SIG-M5 (cell line): Measurements from ENCODE around the gene CDC37L1.
"Not testable (repeated sequence)": the region's sequence is repeated elsewhere in the genome, so short reads cannot be mapped to it uniquely, and the experiment has no call there.

Source experiments
- DNase-seq: peaks from one replicate; lab custom pipeline; 2025; lab: John Stamatoyannopoulos, UW

Gene CDC37L1

DNA sequence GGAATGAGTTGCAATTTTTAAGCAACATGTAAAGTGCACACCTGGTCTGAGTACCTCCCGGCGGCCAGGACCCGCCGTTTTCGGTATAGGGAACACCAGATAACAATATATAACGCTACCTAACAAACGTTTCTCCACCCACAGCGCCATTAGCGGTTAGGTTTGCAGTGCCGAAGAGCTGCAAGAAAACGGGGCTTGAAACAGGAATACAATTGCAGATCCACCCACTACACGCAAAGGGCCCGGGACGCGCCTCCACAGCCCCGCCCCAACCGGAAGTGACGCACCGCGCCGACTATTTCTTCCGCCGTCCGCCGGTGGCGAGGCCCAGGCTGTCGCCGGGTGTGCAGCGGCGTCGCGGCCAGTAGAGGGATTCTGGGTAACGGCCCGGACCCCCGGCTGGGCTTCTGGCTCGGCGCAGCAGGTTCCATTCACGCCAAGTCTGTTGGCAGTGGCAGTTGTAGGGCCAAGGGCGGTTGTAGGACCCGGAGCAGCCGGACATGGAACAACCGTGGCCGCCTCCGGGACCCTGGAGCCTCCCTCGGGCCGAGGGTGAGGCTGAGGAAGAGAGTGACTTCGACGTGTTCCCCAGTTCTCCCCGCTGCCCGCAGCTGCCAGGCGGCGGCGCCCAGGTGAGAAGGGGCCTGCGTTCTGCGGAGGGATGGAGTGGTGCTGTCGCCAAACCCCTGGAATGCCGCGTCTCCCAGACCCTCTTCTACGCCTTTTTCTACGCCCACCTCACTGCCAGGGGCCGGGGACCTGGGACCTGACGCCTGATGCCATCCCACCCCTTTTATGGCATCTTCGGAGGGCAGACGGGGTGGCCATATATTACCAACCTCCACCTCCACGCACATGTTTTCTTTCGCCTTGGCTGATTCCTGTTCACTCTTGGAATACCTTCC lies at the start of gene CDC37L1:
Gene CDC37L1, plus strand, starts transcription at position 302 of the 905 bp plus-strand sequence. Its CDS starts 199 bp downstream, at position 501.
- peak; percentile 79 for DNase-seq

DNA sequence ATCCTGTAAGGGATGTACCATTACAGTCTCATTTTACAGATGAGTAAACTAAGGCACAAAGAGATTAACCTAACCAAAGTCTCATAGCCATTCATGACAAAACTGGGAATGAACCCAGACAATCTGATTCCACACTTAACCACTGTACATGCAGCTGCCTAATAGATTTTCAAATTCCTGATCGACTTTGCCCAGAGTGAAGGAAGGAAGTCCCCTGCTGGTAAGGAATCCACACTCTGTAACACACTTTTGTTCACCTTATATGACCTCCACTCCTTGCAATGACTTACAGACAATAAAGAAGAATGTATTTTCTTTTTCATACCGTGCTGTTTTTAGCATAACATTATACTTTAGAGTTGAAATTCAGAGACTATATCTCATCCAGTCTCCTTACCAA lies 48.5 kb upstream of the CDC37L1 start:
- no peak for DNase-seq

GRCh38 chr9:4638968-4639367 lies 40.4 kb upstream of the CDC37L1 start:
- DNase-seq, result no peak

- DNase-seq, result no peak
Observed at GRCh38 chr9:4639420-4639819, 39.9 kb upstream of the CDC37L1 start.

- no peak for DNase-seq
Observed at GRCh38 chr9:4640027-4640426, 39.3 kb upstream of the CDC37L1 start.

DNA sequence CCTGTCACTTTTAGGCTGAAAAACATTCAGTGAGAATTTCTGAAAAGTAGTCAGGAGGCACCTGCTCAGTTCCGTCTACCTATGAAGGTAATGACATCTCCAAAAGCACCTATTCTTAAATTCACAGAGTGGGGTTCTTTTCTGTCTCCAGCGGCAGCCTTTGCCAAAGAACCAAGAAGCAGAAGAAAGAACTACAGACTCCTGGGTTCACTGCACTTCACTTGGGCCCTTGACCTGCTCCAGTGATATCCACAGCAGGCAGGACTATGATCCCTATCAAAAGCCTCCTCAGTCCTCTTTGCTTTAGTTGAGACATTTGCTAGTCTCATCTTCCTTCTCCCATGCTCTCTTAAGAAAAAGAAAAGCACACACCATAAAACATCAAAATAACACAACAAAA lies 37.0 kb upstream of the CDC37L1 start:
- no peak for DNase-seq

DNA sequence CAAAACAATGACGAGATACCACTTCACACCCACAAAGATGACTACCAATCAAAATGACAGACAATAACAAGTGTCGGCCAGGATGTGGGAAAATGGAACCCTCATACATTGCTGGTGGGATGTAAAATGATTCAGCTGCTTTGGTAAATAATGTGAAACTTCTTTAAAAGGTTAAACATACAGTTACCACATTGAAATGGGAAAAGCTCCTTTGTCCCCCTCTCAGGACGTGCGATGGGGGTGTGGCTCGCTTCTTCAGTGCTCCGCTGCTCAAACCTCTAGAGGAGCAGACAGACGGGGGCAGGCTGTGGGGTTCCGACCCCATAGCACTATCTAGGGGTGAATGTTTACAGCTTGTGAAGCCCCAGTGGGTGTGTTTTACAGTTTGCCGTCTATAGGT lies 25.3 kb upstream of the CDC37L1 start:
- DNase-seq, result no peak

- DNase-seq, result no peak
Observed at GRCh38 chr9:4654538-4654937, 24.8 kb upstream of the CDC37L1 start.

GRCh38 chr9:4656196-4656595 lies 23.2 kb upstream of the CDC37L1 start:
- DNase-seq, result not testable (repeated sequence)

DNA sequence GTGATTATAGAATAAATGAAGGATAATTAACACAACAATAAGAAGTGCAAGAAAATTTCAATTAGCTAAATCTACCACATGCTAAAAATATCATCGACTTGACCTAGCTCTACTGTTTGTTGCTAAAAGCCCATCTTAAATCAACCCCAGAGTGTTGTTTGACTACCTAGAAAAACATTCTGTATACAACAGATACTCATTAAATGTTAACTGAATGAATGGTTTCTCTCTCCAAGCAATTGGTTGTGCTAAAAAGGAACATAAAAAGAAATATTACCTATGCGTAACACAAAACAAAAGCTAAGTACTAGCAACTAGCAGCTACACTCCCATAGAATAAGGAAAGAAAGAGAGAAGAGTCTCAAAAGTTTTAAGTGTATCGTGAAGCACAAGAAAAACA lies 22.7 kb upstream of the CDC37L1 start:
- no peak for DNase-seq

- no peak for DNase-seq
Observed at GRCh38 chr9:4657426-4658159, 21.8 kb upstream of the CDC37L1 start.

DNA sequence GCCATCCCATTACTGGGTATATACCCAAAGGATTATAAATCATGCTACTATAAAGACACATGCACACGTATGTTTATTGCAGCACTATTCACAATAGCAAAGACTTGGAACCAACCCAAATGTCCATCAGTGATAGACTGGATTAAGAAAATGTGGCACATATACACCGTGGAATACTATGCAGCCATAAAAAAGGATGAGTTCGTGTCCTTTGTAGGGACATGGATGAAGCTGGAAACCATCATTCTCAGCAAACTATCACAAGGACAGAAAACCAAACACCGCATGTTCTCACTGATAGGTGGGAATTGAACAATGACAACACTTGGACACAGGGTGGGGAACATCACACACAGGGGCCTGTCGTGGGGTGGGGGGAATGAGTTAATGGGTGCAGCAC lies 18.7 kb upstream of the CDC37L1 start:
- not testable (repeated sequence) for DNase-seq

- no peak for DNase-seq
Observed at GRCh38 chr9:4661165-4661564, 18.2 kb upstream of the CDC37L1 start.

GRCh38 chr9:4661611-4662010 lies 17.8 kb upstream of the CDC37L1 start:
- DNase-seq, result no peak

GRCh38 chr9:4662108-4662988 lies 17.0 kb upstream of the CDC37L1 start, which contains the start of gene PLPP6:
PLPP6 (plus strand) TSS chr9:4662294; CDS start chr9:4662376, 82 bp downstream.
- DNase-seq, result no peak

- no peak for DNase-seq
Observed at GRCh38 chr9:4662989-4663792, 16.2 kb upstream of the CDC37L1 start.

- no peak for DNase-seq
Observed at GRCh38 chr9:4663956-4664355, 15.4 kb upstream of the CDC37L1 start.

- no peak for DNase-seq
Observed at GRCh38 chr9:4665357-4665756, 14.0 kb upstream of the CDC37L1 start.

GRCh38 chr9:4666042-4666699 lies 13.2 kb upstream of the CDC37L1 start, which contains the start of gene SPATA6L:
SPATA6L (minus strand) TSS chr9:4666480; CDS start chr9:4666250, 230 bp downstream.
- no peak for DNase-seq

- DNase-seq, result no peak
Observed at GRCh38 chr9:4667681-4668080, 11.7 kb upstream of the CDC37L1 start.

GRCh38 chr9:4668604-4669003 lies 10.8 kb upstream of the CDC37L1 start:
- no peak for DNase-seq
